SK-N-SH treated with all-trans-retinoic acid at 6 μM for 48 hours (cell line): ENCODE results near the gene DUOX2.

ENCODE experiments used
- ATAC-seq: fragments of 200-7000 bp; cut with Tn5 transposase; 3 replicates; pipeline ENCODE4 v1.9.1; 2020; ENCODE audit warnings: mild to moderate bottlenecking, moderate library complexity
- ARNTL ChIP-seq: fragments of 450-650 bp; formaldehyde crosslinking; IDR thresholded peaks from 2 replicates; pipeline ENCODE4 v1.5.0; 2020; ENCODE audit warnings: low read depth, mild to moderate bottlenecking, moderate library complexity, borderline replicate concordance
- BACH2 ChIP-seq: fragments of 250-450 bp; sonication (Bioruptor Pico); IDR thresholded peaks from 2 replicates; pipeline ENCODE4 v1.9.0; 2021; ENCODE audit warnings: mild to moderate bottlenecking, borderline replicate concordance
- CREB5 ChIP-seq: fragments of 250-450 bp; sonication (Bioruptor Pico); IDR thresholded peaks from 2 replicates; pipeline ENCODE4 v1.5.1; 2020; ENCODE audit warnings: low read depth, mild to moderate bottlenecking, moderate library complexity
- CSDC2 ChIP-seq: fragments of 250-450 bp; sonication (Bioruptor Pico); IDR thresholded peaks from 2 replicates; pipeline ENCODE4 v1.5.0; 2020; ENCODE audit warnings: mild to moderate bottlenecking, moderate library complexity
- CSRNP3 ChIP-seq: fragments of 250-450 bp; sonication (Bioruptor Pico); IDR thresholded peaks from 2 replicates; pipeline ENCODE4 v1.5.1; 2021; ENCODE audit warnings: mild to moderate bottlenecking, moderate library complexity
- ESRRG ChIP-seq: fragments of 250-450 bp; sonication (Bioruptor Pico); IDR thresholded peaks from 2 replicates; pipeline ENCODE4 v1.6.1; 2021; ENCODE audit warnings: mild to moderate bottlenecking
- GLIS3 ChIP-seq: fragments of 250-450 bp; sonication (Bioruptor Pico); IDR thresholded peaks from 2 replicates; pipeline ENCODE4 v1.5.0; 2020; ENCODE audit warnings: mild to moderate bottlenecking, moderate library complexity
- ISL1 ChIP-seq: fragments of 250-450 bp; sonication (Bioruptor Pico); IDR thresholded peaks from 2 replicates; pipeline ENCODE4 v2.1.2; 2022; ENCODE audit warnings: mild to moderate bottlenecking, moderate library complexity
- OSR1 ChIP-seq: fragments of 250-450 bp; sonication (Bioruptor Pico); IDR thresholded peaks from 2 replicates; pipeline ENCODE4 v1.8.0; 2022; ENCODE audit warnings: moderate library complexity, mild to moderate bottlenecking, inconsistent platforms
- PATZ1 ChIP-seq: fragments of 250-450 bp; sonication (Bioruptor Pico); IDR thresholded peaks from 2 replicates; pipeline ENCODE4 v1.8.0; 2020; ENCODE audit warnings: mild to moderate bottlenecking, moderate library complexity, borderline replicate concordance
- PPARA ChIP-seq: fragments of 250-450 bp; sonication (Bioruptor Pico); IDR thresholded peaks from 2 replicates; pipeline ENCODE4 v1.5.0; 2020; ENCODE audit warnings: mild to moderate bottlenecking, borderline replicate concordance
- RARB ChIP-seq: fragments of 250-450 bp; sonication (Bioruptor Pico); IDR thresholded peaks from 2 replicates; pipeline ENCODE4 v1.8.0; 2021; ENCODE audit warnings: mild to moderate bottlenecking, moderate library complexity
- SNAI2 ChIP-seq: fragments of 250-450 bp; sonication (Bioruptor Pico); IDR thresholded peaks from 2 replicates; pipeline ENCODE4 v1.5.0; 2020; ENCODE audit warnings: mild to moderate bottlenecking, moderate library complexity
- TOX ChIP-seq: fragments of 250-450 bp; sonication (Bioruptor Pico); IDR thresholded peaks from 2 replicates; pipeline ENCODE4 v1.8.0; 2021; ENCODE audit warnings: mild to moderate bottlenecking, moderate library complexity, borderline replicate concordance
- ZC3H10 ChIP-seq: fragments of 250-450 bp; sonication (Bioruptor Pico); IDR thresholded peaks from 2 replicates; pipeline ENCODE4 v1.5.1; 2021; ENCODE audit warnings: mild to moderate bottlenecking, moderate library complexity
- ZFP3 ChIP-seq: fragments of 250-450 bp; sonication (Bioruptor Pico); IDR thresholded peaks from 2 replicates; pipeline ENCODE4 v1.5.0; 2020; ENCODE audit warnings: mild to moderate bottlenecking, moderate library complexity
- ZFP30 ChIP-seq: fragments of 450-650 bp; formaldehyde crosslinking; IDR thresholded peaks from 2 replicates; pipeline ENCODE4 v1.5.0; 2022; ENCODE audit warnings: mild to moderate bottlenecking, moderate library complexity
- ZNF70 ChIP-seq: fragments of 450-650 bp; formaldehyde crosslinking; IDR thresholded peaks from 2 replicates; pipeline ENCODE4 v1.5.0; 2020; ENCODE audit warnings: mild to moderate bottlenecking, moderate library complexity
- ZNF8 ChIP-seq: fragments of 450-650 bp; formaldehyde crosslinking; IDR thresholded peaks from 2 replicates; pipeline ENCODE4 v1.5.0; 2020; ENCODE audit warnings: mild to moderate bottlenecking, moderate library complexity

The DUOX2 gene

GRCh38 chr15:45162771-45163507, 49.0 kb upstream of the DUOX2 start:
- TF ChIP-seq RARB (CRISPR knock-in tag) = no peak
- no peak for TF ChIP-seq ZFP3
- no peak for TF ChIP-seq ESRRG (CRISPR knock-in tag)
- TF ChIP-seq GLIS3 (CRISPR knock-in tag) = no peak
- TF ChIP-seq CSRNP3 (CRISPR knock-in tag) = no peak
- TF ChIP-seq ZC3H10 (CRISPR knock-in tag) = no peak
- no peak for TF ChIP-seq PATZ1 (CRISPR knock-in tag)
- TF ChIP-seq ZNF8 (CRISPR knock-in tag) = no peak
- ATAC-seq = peak; percentile 88

GRCh38 chr15:45161666-45162065, 47.7 kb upstream of the DUOX2 start:
- TF ChIP-seq PPARA (no peak), GLIS3 (CRISPR knock-in tag) (no peak), CSRNP3 (CRISPR knock-in tag) (no peak), ARNTL (no peak), OSR1 (CRISPR knock-in tag) (no peak), ZC3H10 (CRISPR knock-in tag) (no peak), ZFP30 (no peak), BACH2 (no peak)
- TF ChIP-seq, all 23 proteins: peak for 0
- ATAC-seq = no peak

GRCh38 chr15:45157974-45158373, 44.0 kb upstream of the DUOX2 start:
- no peak for ATAC-seq
- no peak for TF ChIP-seq ZC3H10 (CRISPR knock-in tag)
- no peak for TF ChIP-seq CSDC2 (CRISPR knock-in tag)
- TF ChIP-seq TOX (CRISPR knock-in tag) = no peak

GRCh38 chr15:45156744-45157455, 42.9 kb upstream of the DUOX2 start:
- ATAC-seq = no peak
- TF ChIP-seq RARB (CRISPR knock-in tag) (no peak), BACH2 (no peak), PATZ1 (CRISPR knock-in tag) (no peak), CREB5 (CRISPR knock-in tag) (no peak), ZFP3 (no peak), ZC3H10 (CRISPR knock-in tag) (no peak), ISL1 (no peak), OSR1 (CRISPR knock-in tag) (no peak), CSDC2 (CRISPR knock-in tag) (no peak), SNAI2 (CRISPR knock-in tag) (no peak), CSRNP3 (CRISPR knock-in tag) (no peak), ZNF70 (CRISPR knock-in tag) (no peak), PPARA (no peak), ZFP30 (no peak)
- TF ChIP-seq, all 23 proteins: peak for 0
